OCI-LY1 (cell line): ENCODE measurements around the gene SYNPO2.

Experiments used
- H2AFZ ChIP-seq: fragments of 200-600 bp; sonication (generic), shearing (Covaris generic); 2 replicates; pipeline ENCODE4 v1.6.0; 2014; ENCODE audit warnings: antibody characterized with exemption, mild to moderate bottlenecking, low read length
- H3F3A ChIP-seq: fragments of 200-600 bp; sonication (generic), shearing (Covaris generic); 2 replicates; pipeline ENCODE4 v1.6.0; 2014; ENCODE audit warnings: mild to moderate bottlenecking, antibody characterized with exemption, low read length, moderate library complexity; ENCODE audit not compliant: insufficient read depth
- H3K27ac ChIP-seq: fragments of 200-600 bp; sonication (generic); 2 replicates; pipeline ENCODE4 v1.5.1; 2014; ENCODE audit warnings: low read length, mixed run types, mild to moderate bottlenecking, low read depth; ENCODE audit not compliant: poor library complexity, severe bottlenecking
- H3K27me3 ChIP-seq: fragments of 200-600 bp; sonication (generic); 2 replicates; pipeline ENCODE4 v1.6.0; 2014; ENCODE audit warnings: antibody characterized with exemption, mild to moderate bottlenecking, low read length, moderate library complexity; ENCODE audit not compliant: insufficient read depth
- H3K36me3 ChIP-seq: fragments of 200-600 bp; sonication (generic); 2 replicates; pipeline ENCODE4 v1.6.1; 2014; ENCODE audit warnings: mild to moderate bottlenecking, antibody characterized with exemption, low read length, moderate library complexity, mixed read lengths; ENCODE audit not compliant: insufficient read depth
- H3K4me1 ChIP-seq: fragments of 200-600 bp; sonication (generic); 2 replicates; pipeline ENCODE4 v1.5.1; 2014; ENCODE audit warnings: mild to moderate bottlenecking, low read length, moderate library complexity; ENCODE audit not compliant: insufficient read depth, severe bottlenecking
- H3K4me2 ChIP-seq: fragments of 200-600 bp; sonication (generic), shearing (Covaris generic); 2 replicates; pipeline ENCODE4 v1.6.1; 2014; ENCODE audit warnings: low read length
- H3K4me3 ChIP-seq: fragments of 200-600 bp; sonication (generic); 2 replicates; pipeline ENCODE4 v1.5.1; 2014; ENCODE audit warnings: low read length, low read depth, mild to moderate bottlenecking, mixed read lengths; ENCODE audit not compliant: poor library complexity, severe bottlenecking
- H3K79me2 ChIP-seq: fragments of 200-600 bp; shearing (Covaris generic); 2 replicates; pipeline ENCODE4 v1.6.1; 2016; ENCODE audit warnings: mixed run types, low read length, mixed read lengths; ENCODE audit not compliant: insufficient read depth
- H3K9ac ChIP-seq: fragments of 200-600 bp; sonication (generic), shearing (Covaris generic); 2 replicates; pipeline ENCODE4 v1.6.1; 2014; ENCODE audit warnings: mild to moderate bottlenecking, low read length, mixed read lengths
- H3K9me2 ChIP-seq: fragments of 200-600 bp; sonication (generic), shearing (Covaris generic); 2 replicates; pipeline ENCODE4 v1.6.1; 2014; ENCODE audit warnings: low read depth, mild to moderate bottlenecking, low read length, mixed read lengths
- H3K9me3 ChIP-seq: fragments of 200-600 bp; shearing (Covaris generic); 2 replicates; pipeline ENCODE4 v1.6.1; 2014; ENCODE audit warnings: low read length, mixed read lengths
- H4K20me1 ChIP-seq: fragments of 200-600 bp; sonication (generic), shearing (Covaris generic); 2 replicates; pipeline ENCODE4 v1.6.0; 2016; ENCODE audit warnings: mild to moderate bottlenecking, low read length; ENCODE audit not compliant: insufficient read depth
- EZH2 ChIP-seq: fragments of 200-600 bp; sonication (generic), shearing (Covaris generic); IDR thresholded peaks from 2 replicates; pipeline ENCODE4 v1.8.0; 2017; ENCODE audit warnings: borderline replicate concordance, mixed run types, mild to moderate bottlenecking, antibody characterized with exemption, low read length, moderate library complexity, mixed read lengths
- TF ChIP-seq, protein P1 (sequence below): fragments of 200-600 bp; sonication (generic), shearing (Covaris generic); IDR thresholded peaks from 2 replicates; pipeline ENCODE4 v1.5.1; 2017; ENCODE audit warnings: mild to moderate bottlenecking, antibody characterized with exemption, low read length, moderate library complexity, mixed read lengths

Gene SYNPO2

DNA sequence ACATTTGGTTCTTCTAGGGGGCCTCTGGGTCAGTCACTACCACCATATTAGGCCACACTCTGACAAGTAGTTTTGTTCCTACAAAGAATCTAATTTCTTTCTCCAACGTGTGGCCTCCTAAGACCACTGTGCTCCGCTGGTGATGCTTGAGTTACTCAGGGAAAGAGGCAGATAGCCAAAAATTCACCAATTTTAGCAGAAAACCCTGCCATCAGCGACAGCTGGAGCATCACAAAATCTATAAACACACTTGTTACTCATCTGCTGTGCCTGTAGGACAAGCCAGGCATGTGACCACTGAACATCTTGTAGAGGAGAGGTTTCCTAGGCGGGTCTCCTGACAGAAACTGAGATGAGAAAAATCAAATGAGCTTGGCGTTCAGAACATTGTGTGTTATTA, 105.4 kb downstream of the SYNPO2 start:
- no peaks in the 10 kb centered on the region for H3K36me3 ChIP-seq
- H2AFZ ChIP-seq = no peak overlapping the region
- no peaks in the 10 kb centered on the region for H3K79me2 ChIP-seq
- H3K27ac ChIP-seq = no peak overlapping the region
- no peaks in the 10 kb centered on the region for H3K4me1 ChIP-seq
- no peaks in the 10 kb centered on the region for H3K9me3 ChIP-seq
- H4K20me1 ChIP-seq = no peaks in the 10 kb centered on the region
- no peak overlapping the region for H3K4me3 ChIP-seq
- no peak overlapping the region for H3K9ac ChIP-seq
- H3K4me2 ChIP-seq = no peak overlapping the region
- TF ChIP-seq, protein P1, sequence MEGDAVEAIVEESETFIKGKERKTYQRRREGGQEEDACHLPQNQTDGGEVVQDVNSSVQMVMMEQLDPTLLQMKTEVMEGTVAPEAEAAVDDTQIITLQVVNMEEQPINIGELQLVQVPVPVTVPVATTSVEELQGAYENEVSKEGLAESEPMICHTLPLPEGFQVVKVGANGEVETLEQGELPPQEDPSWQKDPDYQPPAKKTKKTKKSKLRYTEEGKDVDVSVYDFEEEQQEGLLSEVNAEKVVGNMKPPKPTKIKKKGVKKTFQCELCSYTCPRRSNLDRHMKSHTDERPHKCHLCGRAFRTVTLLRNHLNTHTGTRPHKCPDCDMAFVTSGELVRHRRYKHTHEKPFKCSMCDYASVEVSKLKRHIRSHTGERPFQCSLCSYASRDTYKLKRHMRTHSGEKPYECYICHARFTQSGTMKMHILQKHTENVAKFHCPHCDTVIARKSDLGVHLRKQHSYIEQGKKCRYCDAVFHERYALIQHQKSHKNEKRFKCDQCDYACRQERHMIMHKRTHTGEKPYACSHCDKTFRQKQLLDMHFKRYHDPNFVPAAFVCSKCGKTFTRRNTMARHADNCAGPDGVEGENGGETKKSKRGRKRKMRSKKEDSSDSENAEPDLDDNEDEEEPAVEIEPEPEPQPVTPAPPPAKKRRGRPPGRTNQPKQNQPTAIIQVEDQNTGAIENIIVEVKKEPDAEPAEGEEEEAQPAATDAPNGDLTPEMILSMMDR = no peak
- no peak for TF ChIP-seq EZH2
- no peaks in the 10 kb centered on the region for H3K27me3 ChIP-seq
- H3F3A ChIP-seq = no peaks in the 10 kb centered on the region
- no peaks in the 10 kb centered on the region for H3K9me2 ChIP-seq

- Histone ChIP-seq H3K4me2 (no peak overlapping the region), H3K36me3 (no peaks in the 10 kb centered on the region)
- TF ChIP-seq, protein P1 = no peak
- TF ChIP-seq EZH2 = no peak
Observed at GRCh38 chr4:118995693-118996391, 107.2 kb downstream of the SYNPO2 start.

GRCh38 chr4:118997601-118998000, 108.9 kb downstream of the SYNPO2 start:
- Histone ChIP-seq H3K4me2 (no peak overlapping the region), H3F3A (no peaks in the 10 kb centered on the region)
- TF ChIP-seq EZH2 = no peak
- TF ChIP-seq, protein P1 = no peak

More at GRCh38 chr4:118995693-118996391, 107.2 kb downstream of the SYNPO2 start:
- Histone ChIP-seq H4K20me1 (no peaks in the 10 kb centered on the region), H3K9me2 (no peaks in the 10 kb centered on the region), H3K9me3 (no peaks in the 10 kb centered on the region), H3K27me3 (no peaks in the 10 kb centered on the region), H3F3A (no peaks in the 10 kb centered on the region), H3K27ac (no peak overlapping the region), H3K9ac (no peak overlapping the region), H3K4me3 (no peak overlapping the region), H3K4me1 (no peaks in the 10 kb centered on the region), H2AFZ (no peak overlapping the region), H3K79me2 (no peaks in the 10 kb centered on the region)

More at GRCh38 chr4:118997601-118998000, 108.9 kb downstream of the SYNPO2 start:
- no peaks in the 10 kb centered on the region for H3K4me1 ChIP-seq
- no peaks in the 10 kb centered on the region for H3K36me3 ChIP-seq
- H3K9ac ChIP-seq = no peak overlapping the region
- H3K9me3 ChIP-seq = no peaks in the 10 kb centered on the region
- no peaks in the 10 kb centered on the region for H3K9me2 ChIP-seq
- H3K27me3 ChIP-seq = no peaks in the 10 kb centered on the region
- H3K4me3 ChIP-seq = no peak overlapping the region
- H2AFZ ChIP-seq = no peak overlapping the region
- H3K79me2 ChIP-seq = no peaks in the 10 kb centered on the region
- no peak overlapping the region for H3K27ac ChIP-seq
- H4K20me1 ChIP-seq = no peaks in the 10 kb centered on the region
